Hindlimb muscle (tissue), 1 donor: ENCODE results near the gene KCTD19. TPM values are rescaled to one million over a fixed set of nuclear protein-coding genes. Genes with fewer than 3 reads are reported as not detected.
A peak's percentile ranks its signal among the peaks of the same experiment; 100 is the strongest.

Experiments
- DNase-seq: peaks from one replicate; pipeline ENCODE4 v3.0.0-alpha.2; 2013
- polyA plus RNA-seq: library from polyadenylated mRNA; unstranded; fragments of 120-200 nt; gene quantifications from one replicate; pipeline ENCODE4 v1.2.1, GENCODE V29; 2013; ENCODE audit not compliant: insufficient read length

KCTD19 gene
- polyA plus RNA-seq, 1 donor, result 0.31 TPM

DNA sequence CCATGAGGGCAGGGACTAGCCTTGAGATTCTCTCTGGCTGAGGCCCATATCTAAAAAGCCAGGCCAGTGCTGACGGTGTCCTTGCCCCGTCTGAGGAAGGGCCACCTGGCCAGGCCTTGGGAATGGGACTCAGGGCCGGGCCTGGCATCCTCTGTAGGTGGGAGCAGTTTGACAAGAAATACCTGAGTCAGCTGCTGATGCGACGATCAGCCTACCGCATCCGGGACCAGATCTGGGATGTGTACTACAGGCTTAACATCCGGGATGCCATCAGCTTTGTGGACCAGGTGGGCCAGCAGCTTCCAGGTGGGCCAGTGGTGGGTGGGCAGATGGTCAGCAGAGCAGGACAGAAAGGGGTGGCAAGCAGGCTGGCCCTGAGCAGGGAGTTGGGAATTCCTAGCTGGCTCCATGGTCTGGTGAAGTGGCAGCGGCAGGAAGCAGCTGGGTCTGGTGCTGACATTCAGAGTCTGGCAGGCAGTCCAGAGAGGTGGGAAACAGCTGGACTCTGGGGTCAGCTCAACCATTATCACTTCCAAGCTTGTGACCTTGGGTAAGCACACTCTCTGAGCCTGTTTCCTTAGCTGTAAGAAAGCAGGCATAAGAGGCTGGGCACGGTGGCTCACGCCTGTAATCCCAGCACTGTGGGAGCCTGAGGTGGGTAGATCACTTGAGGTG, 68.2 kb downstream of the KCTD19 start:
- DNase-seq, result no peak

DNA sequence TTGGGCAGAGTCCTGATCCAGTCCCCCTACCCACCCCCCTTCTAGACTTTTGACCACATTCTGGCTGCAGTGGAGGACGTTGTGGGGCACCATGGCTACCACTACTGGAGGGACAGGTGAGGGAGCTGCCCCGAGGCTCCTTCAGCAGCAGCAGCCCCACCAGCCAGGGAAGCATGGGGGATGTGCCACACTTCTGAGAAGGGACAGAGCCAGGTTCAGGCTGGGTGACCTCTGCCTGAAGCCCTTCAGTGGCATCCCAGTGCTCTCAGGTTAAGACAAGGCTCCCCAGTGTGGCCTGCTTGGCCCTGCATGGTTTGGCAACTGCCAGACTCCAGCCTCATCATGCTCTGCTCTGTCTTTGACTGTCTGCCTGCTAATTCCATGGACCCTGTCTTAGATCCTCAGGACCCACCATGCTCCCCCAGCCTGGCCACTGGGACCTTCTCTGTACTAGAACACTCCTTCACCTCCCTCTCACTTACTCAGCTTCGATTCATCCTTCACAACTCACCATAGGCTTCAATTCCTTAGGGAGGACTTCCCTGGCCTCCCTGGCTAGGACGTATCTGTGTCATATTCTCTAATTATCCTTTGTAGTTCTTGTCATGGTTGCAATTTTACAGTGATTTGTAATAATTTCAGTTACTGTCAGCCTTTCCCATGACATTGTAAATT, 68.9 kb downstream of the KCTD19 start:
- no peak for DNase-seq

DNA sequence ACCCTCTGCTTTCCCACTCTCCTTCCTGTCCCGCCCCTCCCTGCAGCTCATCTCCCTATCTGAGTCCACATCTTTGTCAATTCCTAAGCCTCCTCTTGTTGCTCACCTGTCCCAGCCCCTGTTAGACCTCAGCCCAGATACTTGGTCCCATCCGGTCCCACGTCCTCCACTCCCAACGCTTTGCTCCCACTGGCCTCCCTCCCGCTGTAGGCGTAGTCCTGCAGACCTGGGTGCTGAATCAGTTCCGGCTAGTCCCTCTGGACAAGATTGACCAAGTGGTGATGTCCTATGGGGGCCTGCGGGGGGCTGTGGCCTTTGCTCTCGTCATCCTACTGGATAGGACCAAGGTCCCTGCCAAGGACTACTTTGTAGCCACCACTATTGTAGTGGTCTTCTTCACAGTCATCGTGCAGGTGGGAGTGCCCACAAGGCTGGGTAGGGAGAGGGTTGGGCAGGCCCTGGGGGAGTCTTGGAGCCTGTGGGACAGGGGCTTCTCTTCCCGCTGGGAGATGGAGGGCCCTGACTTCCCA, 69.8 kb downstream of the KCTD19 start:
- DNase-seq, result no peak

DNA sequence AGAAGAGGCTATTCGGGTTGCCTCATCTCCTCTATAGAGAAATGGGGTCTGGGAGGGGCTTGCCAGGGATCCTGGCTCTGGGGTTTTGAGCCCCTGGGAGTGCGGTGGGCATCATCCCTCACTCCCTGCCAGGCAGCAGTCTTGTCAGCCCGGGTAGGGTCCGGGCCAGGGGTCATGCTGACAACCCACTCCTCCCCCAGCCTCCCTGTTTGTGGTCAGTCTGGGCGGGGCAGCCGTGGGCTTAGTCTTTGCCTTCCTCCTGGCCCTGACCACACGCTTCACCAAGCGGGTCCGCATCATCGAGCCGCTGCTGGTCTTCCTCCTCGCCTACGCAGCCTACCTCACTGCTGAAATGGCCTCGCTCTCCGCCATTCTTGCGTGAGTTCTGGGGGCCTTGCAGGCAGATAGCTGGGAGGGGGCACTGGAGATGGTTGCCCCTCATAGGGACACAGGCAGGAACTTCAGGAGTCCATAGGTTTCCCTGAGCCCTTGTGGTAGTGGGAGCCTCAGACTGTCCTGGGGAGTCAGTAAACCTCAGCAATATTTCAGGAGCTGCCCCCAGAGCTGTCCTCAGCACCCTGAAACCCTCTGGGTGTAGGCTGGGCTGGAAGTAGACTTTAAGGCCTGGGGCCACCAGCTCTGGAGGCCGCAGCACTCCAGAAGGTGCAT, 70.9 kb downstream of the KCTD19 start:
- DNase-seq, result no peak

DNA sequence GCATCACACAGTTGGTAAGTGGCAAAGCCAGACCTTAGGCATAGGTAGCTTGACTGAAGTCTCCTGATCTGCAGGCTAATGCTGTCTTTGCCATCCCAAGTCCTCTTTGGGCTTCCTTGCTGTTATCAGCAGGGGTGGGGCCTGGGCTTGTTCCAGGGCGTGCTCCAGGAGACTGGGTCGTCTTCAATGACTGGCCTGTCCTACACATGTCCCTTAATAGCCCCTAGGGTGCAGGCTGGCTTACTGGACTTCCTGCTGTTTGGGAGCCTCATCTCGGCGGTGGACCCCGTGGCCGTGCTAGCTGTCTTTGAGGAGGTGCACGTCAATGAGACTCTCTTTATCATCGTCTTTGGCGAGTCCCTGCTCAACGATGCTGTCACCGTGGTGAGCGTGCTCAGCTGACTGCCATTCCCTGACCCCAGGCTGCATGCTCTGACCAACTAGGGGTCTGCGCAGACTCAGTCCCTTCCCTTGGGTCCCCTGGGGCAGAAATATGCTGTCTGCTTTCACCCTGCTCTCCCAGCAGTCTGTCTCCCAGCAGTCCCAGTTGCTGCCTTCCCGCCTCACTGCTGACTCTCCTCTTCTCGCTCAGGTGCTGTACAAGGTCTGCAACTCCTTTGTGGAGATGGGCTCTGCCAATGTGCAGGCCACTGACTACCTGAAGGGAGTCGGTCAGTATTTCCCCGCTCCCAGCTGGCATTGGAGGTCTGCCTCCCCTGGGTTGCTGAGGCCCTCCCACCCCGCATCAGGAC, 71.6 kb downstream of the KCTD19 start:
- DNase-seq, result no peak

DNA sequence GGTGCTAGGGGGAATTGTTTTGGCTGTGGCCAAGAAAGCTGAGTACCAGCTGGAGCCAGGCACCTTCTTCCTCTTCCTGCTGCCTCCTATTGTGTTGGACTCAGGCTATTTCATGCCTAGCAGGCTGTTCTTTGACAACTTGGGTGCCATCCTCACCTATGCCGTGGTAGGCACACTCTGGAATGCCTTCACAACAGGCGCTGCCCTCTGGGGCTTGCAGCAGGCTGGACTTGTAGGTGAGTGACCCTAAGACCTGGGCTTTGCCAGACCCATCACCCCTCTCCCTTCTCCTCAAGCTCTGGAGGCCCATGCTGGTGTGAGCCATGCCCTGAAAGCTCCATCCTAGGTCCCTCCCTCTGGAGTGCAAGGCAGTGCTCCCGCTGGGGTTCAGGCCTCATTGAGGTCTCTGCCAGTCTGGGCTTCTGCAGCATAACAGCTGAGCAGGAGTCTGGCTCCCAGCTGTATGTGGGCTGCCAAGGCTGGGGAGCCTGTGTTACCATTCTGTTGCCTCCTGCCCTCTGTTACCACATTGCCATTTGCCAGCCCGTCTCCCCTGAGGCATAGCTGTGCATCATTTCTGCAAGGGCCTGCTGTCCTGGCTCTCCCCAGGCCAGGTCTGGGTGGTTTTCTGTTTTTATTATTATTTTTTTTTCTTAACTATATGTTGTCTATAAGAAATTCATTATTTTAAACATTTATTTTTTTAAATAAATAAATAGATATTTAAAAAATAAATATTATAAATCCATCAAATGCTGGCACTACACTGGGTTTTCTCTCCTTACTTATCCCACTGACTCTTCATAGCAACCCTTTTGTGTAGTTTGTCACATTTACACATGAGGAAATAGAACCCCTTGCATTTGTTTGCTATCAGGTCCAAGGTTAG, 73.7 kb downstream of the KCTD19 start:
- no peak for DNase-seq

DNA sequence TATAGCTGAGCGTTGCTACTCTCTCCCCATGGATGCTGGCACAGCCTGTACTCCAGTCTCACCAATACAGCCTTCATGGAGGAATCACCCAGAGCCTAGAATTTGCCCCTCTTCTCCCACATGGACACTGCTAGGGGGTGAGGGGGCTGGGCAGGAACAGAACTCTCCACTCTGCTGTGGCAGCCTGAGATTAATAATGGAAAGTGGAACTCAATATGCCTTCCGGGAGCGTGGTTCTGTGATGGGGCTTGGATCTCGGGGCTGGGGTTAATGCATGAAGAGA, 76.6 kb downstream of the KCTD19 start:
- no peak for DNase-seq

DNA sequence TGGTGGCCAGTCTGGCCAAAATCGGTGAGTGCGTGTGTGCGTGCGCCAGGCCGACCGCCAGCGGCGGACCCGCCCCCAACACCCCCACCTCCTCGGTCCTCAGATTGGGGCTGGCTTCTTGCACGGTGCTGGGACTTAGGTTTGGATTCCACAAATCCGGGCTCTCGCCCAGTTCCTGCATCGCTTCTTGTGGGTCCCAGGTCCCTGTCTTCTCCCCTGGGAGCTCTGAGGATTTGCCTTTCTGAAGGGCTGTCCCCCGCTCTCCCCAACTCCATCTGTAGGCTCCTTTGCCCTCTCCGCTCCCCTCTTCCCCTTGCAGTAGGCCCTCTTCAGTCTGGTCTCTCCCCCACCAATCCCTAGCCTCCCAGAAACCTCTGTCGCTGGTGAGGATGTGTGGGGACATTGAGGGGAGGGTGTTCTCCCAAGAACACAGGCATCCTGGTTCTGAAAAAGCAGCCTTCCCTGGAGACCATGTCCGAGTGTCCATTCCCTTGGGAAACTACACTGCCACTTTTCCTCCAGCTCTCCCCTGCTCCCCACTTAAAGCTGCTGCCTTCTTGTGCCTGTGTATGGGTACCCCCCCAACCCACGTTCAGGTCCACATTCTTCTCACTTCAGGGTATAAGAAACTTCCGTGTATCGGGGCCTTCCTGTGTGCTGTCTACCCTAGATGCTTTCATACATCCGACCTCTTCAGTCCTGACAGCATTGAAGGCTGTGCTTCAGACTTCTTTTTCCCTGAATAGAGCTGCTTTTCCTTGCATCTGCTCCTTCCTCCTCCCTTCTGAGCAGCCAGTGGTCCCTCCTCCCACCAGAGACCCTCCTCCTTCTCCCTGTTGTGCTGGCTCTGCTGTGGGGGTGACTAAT, 77.1 kb downstream of the KCTD19 start:
- DNase-seq, result no peak

DNA sequence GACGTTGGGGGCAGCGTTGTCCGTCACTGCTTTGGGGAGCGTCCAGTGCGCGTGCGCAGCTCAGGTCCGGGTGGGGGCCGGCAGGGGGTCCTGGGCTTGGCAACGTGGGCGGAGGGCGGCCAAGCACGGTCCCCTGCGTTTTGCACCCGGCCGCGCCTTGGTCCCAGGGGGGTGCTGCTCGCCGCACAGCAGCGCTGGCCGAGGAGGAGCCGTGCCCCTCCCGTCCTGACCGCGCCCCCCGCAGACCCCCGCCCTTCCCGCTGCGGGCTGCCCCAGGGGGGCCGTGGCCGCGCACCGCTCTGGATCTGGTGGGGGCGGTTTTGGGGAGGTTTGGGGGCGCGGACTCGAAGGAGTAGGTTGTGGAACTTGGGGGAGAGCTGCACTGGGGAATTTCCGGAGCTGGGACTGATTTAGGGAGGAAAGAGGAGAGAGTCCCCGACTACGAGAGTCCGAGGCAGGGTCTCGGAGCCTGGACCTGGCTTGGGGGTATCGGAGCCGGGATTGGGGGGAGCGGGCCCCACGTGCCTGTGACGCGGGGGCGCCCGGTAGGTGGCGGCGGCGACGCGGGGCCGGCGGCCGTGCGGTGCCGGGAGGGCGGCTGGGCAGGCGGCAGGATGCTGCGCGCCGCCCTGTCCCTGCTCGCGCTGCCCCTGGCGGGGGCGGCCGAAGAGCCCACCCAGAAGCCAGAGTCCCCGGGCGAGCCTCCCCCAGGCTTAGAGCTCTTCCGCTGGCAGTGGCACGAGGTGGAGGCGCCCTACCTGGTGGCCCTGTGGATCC, 78.0 kb downstream of the KCTD19 start, which contains the start of gene SLC9A5:
Gene SLC9A5 (plus strand): TSS at position 579 of the 777 bp plus-strand sequence. CDS start 36 bp downstream, at position 615.
- DNase-seq, result peak; percentile 48

DNA sequence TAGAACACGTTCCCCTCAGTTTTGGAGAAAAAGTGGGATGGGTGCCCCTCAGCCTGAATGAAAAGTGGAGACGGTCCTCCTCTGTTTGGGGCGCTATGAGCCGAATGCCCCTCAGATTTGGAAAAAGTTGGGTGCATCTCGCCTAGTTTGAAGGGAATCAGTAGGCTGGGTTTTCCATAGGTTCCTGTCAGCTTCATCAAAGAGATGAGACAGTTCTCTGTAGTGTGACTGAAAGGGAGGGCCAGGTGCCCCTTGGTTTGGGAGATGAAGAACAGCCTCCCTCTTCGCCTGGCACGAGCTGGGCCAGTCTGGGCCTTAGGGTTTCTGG, 78.5 kb downstream of the KCTD19 start:
- no peak for DNase-seq

DNA sequence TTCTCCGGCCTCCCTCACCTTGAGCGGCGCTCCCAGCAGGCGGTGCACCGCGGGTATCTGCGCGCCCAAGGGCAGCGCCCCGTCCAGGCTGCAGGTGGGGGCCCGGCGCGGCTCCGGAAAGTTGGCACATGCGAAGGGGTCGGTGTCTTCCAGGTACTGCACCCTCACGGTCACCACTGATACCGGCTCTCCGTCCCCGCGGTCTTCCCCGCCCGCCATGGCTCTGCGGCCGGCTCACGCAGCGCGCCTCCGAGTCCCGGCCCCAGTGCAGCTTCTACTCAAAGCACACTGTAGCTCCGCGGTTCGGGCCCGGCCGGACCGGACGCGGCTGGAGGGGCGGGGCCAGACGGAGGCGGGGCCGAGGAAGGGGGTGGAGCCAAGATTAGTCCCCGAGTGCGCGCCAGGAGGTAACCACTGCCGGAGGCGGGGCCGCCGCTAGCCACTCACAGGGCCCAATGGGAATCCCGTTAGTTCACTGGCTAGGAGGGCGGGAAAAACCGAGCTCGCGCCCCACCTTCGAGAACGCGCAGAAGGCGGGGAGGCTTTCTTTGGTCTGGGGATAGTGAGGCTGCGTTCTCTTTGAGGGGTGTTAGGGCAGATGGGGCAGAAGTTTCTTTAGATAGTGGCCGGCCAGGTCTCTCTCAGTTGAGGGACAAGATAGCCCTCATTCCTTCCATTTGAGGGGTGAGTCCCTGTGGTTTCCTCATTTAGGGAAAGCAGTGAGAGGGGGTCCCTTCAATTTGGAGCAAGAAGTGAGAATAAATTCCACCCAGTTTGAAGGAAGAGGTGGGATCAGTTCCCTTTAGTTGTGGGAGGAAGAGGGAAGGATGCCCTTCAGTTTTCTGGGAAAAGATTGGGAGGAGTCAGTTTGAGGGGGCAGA, 79.1 kb downstream of the KCTD19 start, which contains the start of gene FHOD1:
Gene FHOD1 (minus strand): TSS at position 290 of the 881 bp plus-strand sequence. CDS start 71 bp downstream, at position 219.
- DNase-seq, result peak; percentile 93

DNA sequence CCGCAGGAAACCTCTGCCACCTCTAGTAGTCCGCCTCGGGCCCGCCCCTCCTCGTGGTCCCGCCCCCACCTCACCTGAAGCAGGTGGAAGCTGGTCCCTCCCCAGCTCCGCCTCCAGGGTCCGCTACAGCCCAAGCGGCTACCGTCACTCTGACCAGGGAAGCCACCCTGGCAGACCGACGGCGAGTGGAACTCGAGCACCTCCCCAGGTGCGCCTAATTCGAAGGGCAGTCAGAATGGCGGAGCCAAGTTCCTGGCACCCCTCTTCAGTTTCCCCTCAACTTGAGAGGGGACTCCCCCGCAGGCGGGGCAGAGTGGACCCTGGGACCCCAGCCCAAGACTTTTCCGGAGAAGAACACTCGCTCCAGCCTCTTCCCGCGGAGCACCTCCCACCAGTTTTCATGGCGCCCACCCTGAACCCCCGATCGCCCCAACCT, 79.8 kb downstream of the KCTD19 start:
- DNase-seq, result no peak

DNA sequence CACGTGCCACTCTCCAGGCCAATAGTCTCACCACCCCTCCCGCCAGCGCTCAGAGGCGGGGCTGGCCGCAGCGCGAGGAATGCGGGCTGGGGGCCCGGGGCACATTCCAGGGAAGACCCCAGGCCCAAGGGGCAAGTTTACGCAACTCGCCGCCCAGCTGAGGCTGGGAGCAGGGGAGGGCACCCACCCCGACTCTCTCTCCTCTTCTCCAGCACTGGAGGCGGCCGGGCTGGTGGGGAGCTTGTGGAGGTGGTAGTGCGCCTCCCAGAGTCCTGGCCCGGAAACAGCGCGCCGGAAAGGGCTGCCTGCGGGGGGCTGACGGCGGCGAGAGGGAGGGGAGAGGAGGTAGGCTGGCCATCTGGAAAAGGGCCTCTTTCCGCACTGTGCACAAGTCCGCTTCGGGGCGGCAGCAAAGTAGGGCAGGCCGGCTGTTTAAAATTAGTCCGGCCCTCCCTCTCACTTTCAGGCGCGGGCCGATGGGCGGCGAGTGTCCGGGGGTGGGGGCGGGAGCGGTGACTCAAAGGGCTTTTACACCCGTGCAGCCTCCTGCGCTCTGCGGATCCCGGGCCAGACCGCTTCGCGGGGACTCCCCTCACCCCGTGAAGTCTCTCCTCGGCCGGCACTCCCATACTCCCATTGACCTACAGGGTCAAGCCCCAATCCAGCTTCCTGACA, 80.3 kb downstream of the KCTD19 start:
- DNase-seq, result peak; percentile 78

DNA sequence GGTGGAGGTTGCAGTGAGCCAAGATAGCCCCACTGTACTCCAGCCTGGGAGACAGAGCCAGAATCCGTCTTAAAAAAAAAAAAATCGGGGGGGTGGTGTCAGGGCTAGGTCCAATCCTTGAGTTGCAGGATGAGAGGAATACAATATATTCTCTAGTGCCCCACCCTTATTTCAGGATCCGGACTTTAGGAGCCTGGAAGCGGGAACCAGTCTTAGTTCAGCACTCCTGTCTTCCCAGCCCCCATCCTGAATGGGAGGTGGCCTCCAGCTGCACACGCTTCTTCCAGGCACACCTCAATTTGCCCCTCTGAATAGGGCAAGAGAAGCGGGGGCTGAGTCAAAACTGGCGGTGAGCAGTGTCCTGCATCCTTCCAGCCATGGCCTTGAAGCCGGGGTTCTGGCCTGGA, 80.9 kb downstream of the KCTD19 start:
- DNase-seq, result no peak

DNA sequence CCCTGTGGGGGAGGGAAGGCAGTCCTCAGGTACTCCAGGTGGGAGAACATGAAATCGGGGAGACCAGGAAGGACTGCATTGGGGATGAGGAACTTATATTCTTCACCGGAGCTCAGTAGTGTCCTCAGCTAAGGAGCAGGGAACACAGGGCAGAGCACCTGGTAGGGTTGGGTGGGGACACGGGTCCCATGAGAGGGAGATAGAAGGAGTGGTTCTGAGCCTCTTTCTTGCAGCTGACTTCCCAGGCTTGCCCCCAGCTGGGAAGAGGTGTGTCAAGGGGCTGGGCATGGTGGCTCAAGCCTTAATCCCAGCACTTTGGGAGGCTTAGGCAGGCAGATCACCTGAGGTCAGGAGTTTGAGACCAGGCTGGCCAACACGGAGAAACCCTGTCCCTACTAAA, 81.4 kb downstream of the KCTD19 start:
- DNase-seq, result no peak

DNA sequence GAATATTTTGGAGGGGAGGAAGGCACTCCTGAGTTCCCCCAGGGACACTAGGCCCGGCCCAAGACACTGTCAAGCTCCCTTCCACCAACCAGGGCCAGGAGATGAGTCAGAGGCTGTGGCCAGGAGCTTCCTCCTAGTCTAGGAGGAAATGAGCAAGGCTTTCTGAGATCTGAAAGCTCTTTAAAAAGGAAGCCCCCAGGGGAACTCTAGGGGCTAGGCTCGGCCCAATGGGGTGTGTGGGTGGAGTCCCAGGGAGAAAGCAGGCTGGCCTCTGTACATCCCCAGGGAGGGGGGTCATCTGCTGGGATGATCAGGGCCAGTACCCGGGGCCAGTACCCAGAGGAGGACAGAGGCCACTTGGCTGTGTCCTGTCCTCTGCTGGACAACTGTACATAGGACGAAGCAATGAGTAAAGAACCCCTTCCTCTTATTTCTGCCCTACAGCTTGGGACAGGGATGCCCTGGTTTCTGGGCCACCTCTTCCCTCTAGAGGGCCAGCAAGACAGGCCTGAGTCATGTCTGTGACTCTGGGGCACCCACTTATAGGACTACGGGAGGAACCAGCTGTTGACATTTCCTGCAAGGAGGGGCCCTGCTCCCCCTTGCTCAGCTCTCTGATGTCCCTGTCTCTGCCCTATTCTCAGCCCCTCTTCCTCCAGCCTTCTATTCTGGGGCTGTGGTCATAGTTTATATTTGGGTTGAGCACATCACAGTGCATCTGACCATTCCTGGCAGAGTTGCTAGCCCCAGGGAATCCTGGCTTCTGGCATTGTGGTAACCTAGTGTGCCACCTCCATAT, 82.0 kb downstream of the KCTD19 start:
- DNase-seq, result peak; percentile 32

DNA sequence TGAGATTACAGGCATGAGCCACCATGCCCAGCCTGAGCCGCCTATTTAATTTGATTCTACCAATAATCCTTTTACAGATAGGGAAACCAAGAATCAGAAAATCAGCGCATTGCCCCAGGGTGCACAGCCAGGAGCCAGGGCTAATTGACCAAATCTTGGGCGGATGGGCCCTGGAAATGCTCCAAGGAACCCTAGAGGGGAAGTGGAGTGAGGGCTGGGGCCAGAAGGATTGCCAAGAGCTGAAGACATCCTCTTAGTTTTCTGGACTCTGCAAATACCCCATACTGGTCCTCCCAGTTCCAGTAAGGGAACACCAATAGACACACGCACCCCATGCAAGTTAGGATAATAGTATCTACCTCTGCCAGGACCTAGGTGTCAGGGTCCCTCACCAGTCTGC, 83.1 kb downstream of the KCTD19 start:
- no peak for DNase-seq
